Uterus (tissue), 4 donors: Measurements from ENCODE around the gene RTKN. TPM values are rescaled to one million over a fixed set of nuclear protein-coding genes. Genes with fewer than 3 reads are reported as not detected.

Experiments used
- DNase-seq, 2 donors: peaks; one replicate each; pipeline ENCODE4 v3.0.0-alpha.2; 2019 to 2020
- H3K27ac ChIP-seq, 2 donors: fragments of 200-600 bp; sonication (generic); 1 replicate in 1 of 2; 2 replicates in 1 of 2; pipeline ENCODE4 v1.5.1; 2016 to 2018
- H3K27me3 ChIP-seq, 2 donors: fragments of 200-600 bp; sonication (generic); one replicate each; pipeline ENCODE4 v1.5.1; 2018 to 2019; ENCODE audit warnings: control low read depth in 1 of 2
- H3K36me3 ChIP-seq, 2 donors: fragments of 200-600 bp; sonication (generic); one replicate each; pipeline ENCODE4 v1.5.1; 2019; ENCODE audit warnings: control low read depth in 1 of 2
- H3K4me1 ChIP-seq, 2 donors: fragments of 200-600 bp; sonication (generic); one replicate each; pipeline ENCODE4 v1.5.1; 2018 to 2019; ENCODE audit warnings: control low read depth in 1 of 2
- H3K4me3 ChIP-seq, 2 donors: fragments of 200-600 bp; sonication (generic); 1 replicate in 1 of 2; 2 replicates in 1 of 2; pipeline ENCODE4 v1.5.1; 2018 to 2019; ENCODE audit warnings: mild to moderate bottlenecking in 1 of 2
- H3K9me3 ChIP-seq, 2 donors: fragments of 200-600 bp; sonication (generic); one replicate each; pipeline ENCODE4 v1.5.1; 2019; ENCODE audit warnings: control low read depth in 1 of 2
- POLR2A ChIP-seq, 2 donors: fragments of 450-650 bp; IDR thresholded peaks; one replicate each; pipeline ENCODE4 v1.6.1; 2016; ENCODE audit warnings: antibody characterized with exemption in 2 of 2, mild to moderate bottlenecking in 1 of 2, moderate library complexity in 1 of 2
- intact Hi-C: fragments of 100-400 bp; cut with DNase I; formaldehyde crosslinking; loops from one replicate; pipeline ENCODE4 v1.15.1; 2023; ENCODE audit warnings: low total_unique reads
- total RNA-seq, 4 donors: library from RNA; depleted of rRNA in 3 of 4; stranded (reverse); fragments of >200 nt in 3 of 4; gene quantifications; one replicate each; pipeline versions ENCODE4 v1.1.0 to v1.2.4, GENCODE V29; 2014 to 2023
- TF ChIP-seq, protein P1 (sequence below), 4 experiments: fragments of 200-600 bp in 2 of 4; fragments of 450-650 bp in 2 of 4; sonication (generic) in 2 of 4; IDR thresholded peaks; one replicate each; pipeline ENCODE4 v1.5.1; 2016 to 2019; ENCODE audit warnings: antibody characterized with exemption in 4 of 4, mild to moderate bottlenecking in 2 of 4, moderate library complexity in 1 of 4
- donor health status: DM: yes; HTN: yes; CAD: no.

The RTKN gene
- total RNA-seq, 4 donors from 2014 or later, result 9.8 to 36.3 (median 12.0) TPM

DNA sequence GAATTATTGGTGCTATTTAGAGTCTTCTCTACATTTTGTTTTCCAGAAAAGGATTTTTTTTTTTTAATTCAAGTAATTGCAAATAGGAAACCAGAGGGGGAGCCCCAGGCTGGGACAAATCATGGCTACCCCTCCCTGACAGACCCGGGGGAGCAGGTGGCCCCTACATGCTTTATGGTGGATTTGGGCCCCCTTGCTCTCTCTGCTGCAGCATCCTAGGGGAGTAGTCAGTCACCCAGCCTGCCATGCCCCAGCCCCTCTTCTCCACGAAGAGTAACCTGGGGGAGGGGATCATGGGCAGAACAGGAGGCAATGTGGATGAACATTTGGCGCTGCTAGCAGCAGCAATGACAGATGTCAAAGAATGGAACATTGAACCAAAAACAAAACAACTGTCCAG lies 25.0 kb downstream of the RTKN start:
- Histone ChIP-seq H3K4me1 (peaks cover 0 to 5% of the 10 kb centered on the region in 2 donors), H3K4me3 (no peak overlapping the region), H3K27me3 (no peaks in the 10 kb centered on the region), H3K27ac (no peak overlapping the region), H3K9me3 (no peaks in the 10 kb centered on the region), H3K36me3 (no peaks in the 10 kb centered on the region)
- intact Hi-C loops, result no loop called here
- TF ChIP-seq, protein P1, sequence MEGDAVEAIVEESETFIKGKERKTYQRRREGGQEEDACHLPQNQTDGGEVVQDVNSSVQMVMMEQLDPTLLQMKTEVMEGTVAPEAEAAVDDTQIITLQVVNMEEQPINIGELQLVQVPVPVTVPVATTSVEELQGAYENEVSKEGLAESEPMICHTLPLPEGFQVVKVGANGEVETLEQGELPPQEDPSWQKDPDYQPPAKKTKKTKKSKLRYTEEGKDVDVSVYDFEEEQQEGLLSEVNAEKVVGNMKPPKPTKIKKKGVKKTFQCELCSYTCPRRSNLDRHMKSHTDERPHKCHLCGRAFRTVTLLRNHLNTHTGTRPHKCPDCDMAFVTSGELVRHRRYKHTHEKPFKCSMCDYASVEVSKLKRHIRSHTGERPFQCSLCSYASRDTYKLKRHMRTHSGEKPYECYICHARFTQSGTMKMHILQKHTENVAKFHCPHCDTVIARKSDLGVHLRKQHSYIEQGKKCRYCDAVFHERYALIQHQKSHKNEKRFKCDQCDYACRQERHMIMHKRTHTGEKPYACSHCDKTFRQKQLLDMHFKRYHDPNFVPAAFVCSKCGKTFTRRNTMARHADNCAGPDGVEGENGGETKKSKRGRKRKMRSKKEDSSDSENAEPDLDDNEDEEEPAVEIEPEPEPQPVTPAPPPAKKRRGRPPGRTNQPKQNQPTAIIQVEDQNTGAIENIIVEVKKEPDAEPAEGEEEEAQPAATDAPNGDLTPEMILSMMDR (IDR thresholded peaks at IDR 0.05), result no peak
- no peak for TF ChIP-seq POLR2A (IDR thresholded peaks at IDR 0.05)
- DNase-seq, result no peak

DNA sequence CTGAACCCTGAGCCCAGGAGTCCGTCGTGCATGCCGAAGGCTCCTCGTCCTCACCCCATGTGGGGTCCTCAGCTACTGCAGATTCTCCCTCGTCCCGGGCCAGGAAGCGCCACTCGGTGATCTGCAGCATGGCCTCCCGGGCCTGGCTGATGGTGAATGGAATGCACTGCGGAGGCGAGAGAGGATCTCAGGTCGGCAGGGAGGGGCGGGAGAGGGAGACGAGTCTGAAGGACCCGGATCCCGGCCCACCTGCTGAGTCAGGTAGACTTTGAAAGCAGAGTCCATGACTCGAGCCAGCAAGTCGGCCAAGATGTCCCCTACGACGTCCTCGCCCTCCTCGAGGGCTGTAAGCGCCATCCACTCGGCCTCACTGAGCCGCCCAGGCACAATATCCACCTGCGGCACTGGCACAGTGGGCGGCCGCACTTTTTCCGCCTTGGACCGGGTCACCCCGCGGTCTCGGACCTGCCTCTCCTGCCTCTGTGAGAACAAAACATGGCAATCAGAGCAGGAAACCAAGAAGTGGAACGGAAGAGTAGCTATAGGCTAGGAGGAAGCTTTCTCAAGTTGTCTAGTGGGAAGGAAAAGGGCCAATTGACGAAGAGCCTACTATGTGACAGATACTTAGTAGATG lies 25.9 kb downstream of the RTKN start:
- no peaks in the 10 kb centered on the region for H3K27me3 ChIP-seq
- H3K4me3 ChIP-seq, result peak overlapping the region; percentile 48 to 65
- H3K4me1 ChIP-seq, result peaks cover 0 to 5% of the 10 kb centered on the region in 2 donors
- no peak for DNase-seq
- H3K27ac ChIP-seq, result peak overlapping the region; percentile 7 to 68
- TF ChIP-seq, protein P1 (IDR thresholded peaks at IDR 0.05), result no peak
- TF ChIP-seq POLR2A (IDR thresholded peaks at IDR 0.05), result no peak
- no peaks in the 10 kb centered on the region for H3K9me3 ChIP-seq
- intact Hi-C loops, result no loop called here
- no peaks in the 10 kb centered on the region for H3K36me3 ChIP-seq

DNA sequence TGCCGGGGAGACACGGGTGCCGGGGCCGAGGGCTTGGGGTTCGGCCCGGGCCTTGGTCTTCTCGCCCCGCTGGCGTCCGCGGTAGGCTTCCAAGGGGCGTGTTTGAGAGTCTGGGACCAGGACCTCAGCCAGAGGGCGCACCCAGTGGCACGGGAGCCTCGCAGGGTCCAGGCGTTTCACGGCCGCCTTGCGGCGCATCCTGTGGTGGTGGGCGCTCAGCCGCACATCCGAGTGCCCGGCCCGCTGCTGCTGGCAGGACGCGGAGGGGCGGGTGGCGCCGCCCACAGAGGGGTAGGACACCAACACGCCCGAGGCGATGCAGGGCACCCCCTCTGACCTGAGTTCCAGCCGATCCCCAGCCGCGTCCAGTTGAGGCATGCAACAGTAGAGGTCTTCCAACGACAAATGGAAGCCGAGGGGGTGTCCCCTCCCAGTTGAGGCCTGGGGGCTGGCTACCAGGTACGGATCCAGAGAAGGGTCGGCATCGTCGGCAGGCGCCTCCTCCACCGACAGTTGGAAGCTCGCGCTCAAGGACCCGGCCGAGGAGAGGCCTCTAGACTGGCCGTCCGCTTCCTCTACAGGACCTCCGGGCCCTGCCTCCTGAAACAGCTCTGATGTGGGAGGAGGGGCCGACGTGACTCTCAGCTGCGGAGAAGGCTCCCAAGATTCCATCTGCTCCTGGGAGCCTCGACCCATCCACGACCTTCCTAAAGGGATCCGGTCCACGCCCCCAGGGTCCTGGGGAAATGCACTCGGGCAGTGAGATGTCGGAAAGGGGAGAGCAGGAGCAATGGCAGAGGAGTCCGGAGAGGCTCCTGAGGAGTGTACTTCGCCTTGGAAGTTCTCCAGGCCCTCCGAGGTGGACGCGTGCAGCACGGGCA lies 26.6 kb downstream of the RTKN start:
- TF ChIP-seq, protein P1 (IDR thresholded peaks at IDR 0.05), result peak in 3 of 4 experiments; percentile 45 to 56 (median 46)
- TF ChIP-seq POLR2A (IDR thresholded peaks at IDR 0.05), result peak in 1 of 2 donors; percentile 14
- peak; percentile 62 to 67 for DNase-seq
- Histone ChIP-seq H3K36me3 (no peaks in the 10 kb centered on the region), H3K4me3 (peak overlapping the region; percentile 48 to 65), H3K27ac (peak overlapping the region; percentile 68 to 69), H3K4me1 (peaks cover 0 to 5% of the 10 kb centered on the region in 2 donors), H3K9me3 (no peaks in the 10 kb centered on the region), H3K27me3 (no peaks in the 10 kb centered on the region)
- intact Hi-C loops, result no loop called here

DNA sequence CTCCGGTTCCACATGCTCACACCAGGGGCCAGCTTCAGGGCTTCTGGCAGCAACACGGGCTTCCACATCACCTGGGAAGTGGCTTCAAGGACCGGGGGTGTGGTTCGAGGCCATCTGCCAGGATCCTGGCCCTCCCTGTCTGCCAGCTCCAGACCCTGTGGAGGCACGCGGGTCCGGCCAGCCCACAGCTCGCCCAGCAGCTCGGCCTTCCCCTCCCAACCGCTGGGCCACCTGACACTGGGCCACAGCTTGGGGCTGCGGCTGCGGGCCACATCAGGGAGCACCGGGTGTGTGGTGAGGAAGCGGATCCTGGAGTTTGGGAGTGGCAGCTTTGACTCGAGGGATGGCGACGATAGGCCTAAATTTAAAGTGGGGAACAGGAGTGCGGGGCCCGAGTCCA lies 27.3 kb downstream of the RTKN start:
- DNase-seq, result peak in 1 of 2 donors; percentile 28
- Histone ChIP-seq H3K27ac (peak overlapping the region; percentile 68 to 69), H3K9me3 (no peaks in the 10 kb centered on the region), H3K36me3 (no peaks in the 10 kb centered on the region), H3K27me3 (no peaks in the 10 kb centered on the region), H3K4me3 (peak overlapping the region; percentile 48 to 65), H3K4me1 (peaks cover 0 to 5% of the 10 kb centered on the region in 2 donors)
- no peak for TF ChIP-seq POLR2A (IDR thresholded peaks at IDR 0.05)
- TF ChIP-seq, protein P1 (IDR thresholded peaks at IDR 0.05), result no peak
- intact Hi-C loops, result no loop called here
